Measurements from ENCODE around the gene PTPN1.

Gene PTPN1

DNA sequence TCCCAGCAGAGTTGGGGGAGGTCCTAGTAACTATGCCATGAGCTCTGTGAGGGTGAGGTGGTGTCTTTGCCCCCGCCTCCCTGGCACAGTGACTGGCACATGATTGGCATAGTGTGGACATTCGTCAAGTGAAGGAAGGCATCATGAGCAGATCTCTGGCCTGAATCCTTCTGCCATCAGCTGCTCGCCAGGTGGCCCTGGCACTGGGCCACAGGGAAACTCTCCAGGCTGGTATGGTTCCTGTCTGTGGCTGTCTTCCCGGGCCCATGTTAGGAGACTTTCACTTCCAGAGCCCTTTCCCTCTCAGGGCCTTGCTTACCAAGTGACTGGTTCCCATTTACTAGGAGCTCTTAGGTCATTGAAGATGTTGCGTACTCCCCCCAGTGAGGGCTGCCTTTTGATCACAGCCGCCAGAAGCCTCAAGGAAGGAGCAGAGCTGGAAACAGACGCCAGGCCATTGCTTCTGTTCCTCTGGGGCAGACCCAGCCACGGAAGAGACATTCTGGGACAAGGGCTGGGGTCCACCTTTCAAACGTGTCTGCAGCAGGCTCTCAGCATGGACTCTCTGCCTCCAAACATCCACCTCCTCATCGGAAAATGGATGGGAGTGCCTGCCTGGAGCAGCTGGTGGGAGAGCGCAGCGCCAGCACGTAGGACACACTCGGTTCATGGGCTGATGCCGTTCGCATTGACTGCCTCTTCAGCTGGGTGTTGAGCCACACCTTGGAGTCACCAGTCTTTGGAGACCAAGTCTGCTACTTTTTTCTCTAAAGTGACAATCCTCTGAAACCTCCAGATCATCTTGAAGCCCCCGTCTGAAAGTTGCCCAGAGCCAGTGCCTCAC, 67.2 kb downstream of the PTPN1 start:
- Histone ChIP-seq H3K9me2 (replicated peaks; ENCODE audit: low read depth, low read length) (no peaks in the 10 kb centered on the region), H3K4me3 (ENCODE audit: low read length, poor library complexity, severe bottlenecking) (no peak overlapping the region), H3K27me3 (ENCODE audit: insufficient read depth, low read length, poor library complexity, severe bottlenecking) (no peaks in the 10 kb centered on the region), H3K4me1 (ENCODE audit: insufficient read depth, low read length, poor library complexity, severe bottlenecking) (no peaks in the 10 kb centered on the region), H3K9ac (ENCODE audit: low read depth, low read length, poor library complexity, severe bottlenecking) (no peak overlapping the region), H3K79me2 (ENCODE audit: insufficient read depth, low read length) (no peaks in the 10 kb centered on the region), H3K36me3 (ENCODE audit: insufficient read depth, low read length) (peaks cover 78% of the 10 kb centered on the region; the same call in 1 of the 2 replicates), H4K20me1 (ENCODE audit: insufficient read depth, low read length, poor library complexity, severe bottlenecking) (no peaks in the 10 kb centered on the region), H3K9me3 (ENCODE audit: insufficient read depth, low read depth, low read length) (no peaks in the 10 kb centered on the region), H3F3A (ENCODE audit: low read depth) (no peaks in the 10 kb centered on the region), H2AFZ (ENCODE audit: low read length) (no peak overlapping the region), H3K4me2 (ENCODE audit: low read depth, low read length, poor library complexity, severe bottlenecking) (no peak overlapping the region)
- no peak for TF ChIP-seq EZH2phosphoT487 (IDR thresholded peaks at IDR 0.05; ENCODE audit: borderline replicate concordance)
- TF ChIP-seq, protein P1, sequence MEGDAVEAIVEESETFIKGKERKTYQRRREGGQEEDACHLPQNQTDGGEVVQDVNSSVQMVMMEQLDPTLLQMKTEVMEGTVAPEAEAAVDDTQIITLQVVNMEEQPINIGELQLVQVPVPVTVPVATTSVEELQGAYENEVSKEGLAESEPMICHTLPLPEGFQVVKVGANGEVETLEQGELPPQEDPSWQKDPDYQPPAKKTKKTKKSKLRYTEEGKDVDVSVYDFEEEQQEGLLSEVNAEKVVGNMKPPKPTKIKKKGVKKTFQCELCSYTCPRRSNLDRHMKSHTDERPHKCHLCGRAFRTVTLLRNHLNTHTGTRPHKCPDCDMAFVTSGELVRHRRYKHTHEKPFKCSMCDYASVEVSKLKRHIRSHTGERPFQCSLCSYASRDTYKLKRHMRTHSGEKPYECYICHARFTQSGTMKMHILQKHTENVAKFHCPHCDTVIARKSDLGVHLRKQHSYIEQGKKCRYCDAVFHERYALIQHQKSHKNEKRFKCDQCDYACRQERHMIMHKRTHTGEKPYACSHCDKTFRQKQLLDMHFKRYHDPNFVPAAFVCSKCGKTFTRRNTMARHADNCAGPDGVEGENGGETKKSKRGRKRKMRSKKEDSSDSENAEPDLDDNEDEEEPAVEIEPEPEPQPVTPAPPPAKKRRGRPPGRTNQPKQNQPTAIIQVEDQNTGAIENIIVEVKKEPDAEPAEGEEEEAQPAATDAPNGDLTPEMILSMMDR (conservative IDR thresholded peaks at IDR 0.05; ENCODE audit: low read length), result no peak

DNA sequence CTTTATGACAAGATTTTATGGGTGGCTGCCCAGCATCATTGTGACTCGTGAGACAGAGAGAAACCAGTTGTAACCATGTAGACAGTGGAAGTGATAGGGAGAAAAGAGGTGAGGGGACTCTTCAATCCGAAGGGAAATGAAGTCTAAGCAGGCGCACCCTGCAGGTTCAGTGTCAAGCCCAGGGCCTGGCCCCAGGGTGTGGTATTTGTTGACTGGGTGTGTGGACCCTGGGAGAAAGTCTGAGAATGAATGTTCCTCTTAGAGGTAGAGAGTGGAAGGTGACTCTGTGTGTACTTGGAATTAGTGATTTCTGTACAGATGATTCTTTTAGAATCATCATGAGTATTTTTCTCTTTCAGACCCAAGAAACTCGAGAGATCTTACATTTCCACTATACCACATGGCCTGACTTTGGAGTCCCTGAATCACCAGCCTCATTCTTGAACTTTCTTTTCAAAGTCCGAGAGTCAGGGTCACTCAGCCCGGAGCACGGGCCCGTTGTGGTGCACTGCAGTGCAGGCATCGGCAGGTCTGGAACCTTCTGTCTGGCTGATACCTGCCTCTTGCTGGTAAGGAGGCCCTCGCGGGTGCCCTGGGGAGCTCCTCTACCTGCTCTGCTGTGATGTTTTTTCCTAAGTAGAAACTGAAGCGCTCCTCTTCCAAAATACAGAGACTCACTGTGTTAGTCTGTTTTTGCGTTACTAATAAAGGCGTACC, 68.0 kb downstream of the PTPN1 start:
- no peaks in the 10 kb centered on the region for H3K27me3 ChIP-seq (ENCODE audit: insufficient read depth, low read length, poor library complexity, severe bottlenecking)
- H3K36me3 ChIP-seq (ENCODE audit: insufficient read depth, low read length), result peaks cover 86% of the 10 kb centered on the region; the same call in 1 of the 2 replicates
- H3K4me3 ChIP-seq (ENCODE audit: low read length, poor library complexity, severe bottlenecking), result no peak overlapping the region
- H3K4me1 ChIP-seq (ENCODE audit: insufficient read depth, low read length, poor library complexity, severe bottlenecking), result no peaks in the 10 kb centered on the region
- H3K79me2 ChIP-seq (ENCODE audit: insufficient read depth, low read length), result no peaks in the 10 kb centered on the region
- no peaks in the 10 kb centered on the region for H3F3A ChIP-seq (ENCODE audit: low read depth)
- H3K9me3 ChIP-seq (ENCODE audit: insufficient read depth, low read depth, low read length), result no peaks in the 10 kb centered on the region
- no peaks in the 10 kb centered on the region for H4K20me1 ChIP-seq (ENCODE audit: insufficient read depth, low read length, poor library complexity, severe bottlenecking)
- no peaks in the 10 kb centered on the region for H3K9me2 ChIP-seq (replicated peaks; ENCODE audit: low read depth, low read length)
- H3K4me2 ChIP-seq (ENCODE audit: low read depth, low read length, poor library complexity, severe bottlenecking), result no peak overlapping the region
- H2AFZ ChIP-seq (ENCODE audit: low read length), result no peak overlapping the region
- H3K9ac ChIP-seq (ENCODE audit: low read depth, low read length, poor library complexity, severe bottlenecking), result no peak overlapping the region
- TF ChIP-seq, protein P1 (conservative IDR thresholded peaks at IDR 0.05; ENCODE audit: low read length), result no peak
- TF ChIP-seq EZH2phosphoT487 (IDR thresholded peaks at IDR 0.05; ENCODE audit: borderline replicate concordance), result no peak

DNA sequence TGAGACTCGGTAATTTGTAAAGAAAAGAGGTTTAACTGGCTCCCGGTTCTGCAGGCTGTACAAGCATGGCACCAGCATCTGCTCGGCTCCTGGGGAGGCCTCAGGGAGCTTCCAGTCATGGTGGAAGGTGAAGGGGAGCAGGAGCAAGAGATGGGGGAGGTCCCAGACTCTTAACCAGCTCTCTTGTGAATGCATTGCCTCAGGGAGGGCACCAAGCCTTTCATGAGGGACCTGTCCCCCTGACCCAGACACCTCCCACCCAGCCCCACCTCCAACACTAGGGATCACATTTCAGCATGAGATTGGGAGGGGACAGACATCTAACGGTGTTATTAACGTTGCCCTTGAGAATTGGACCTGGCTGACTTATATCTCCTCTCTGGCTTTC, 68.6 kb downstream of the PTPN1 start:
- peaks cover 92% of the 10 kb centered on the region; the same call in 1 of the 2 replicates for H3K36me3 ChIP-seq (ENCODE audit: insufficient read depth, low read length)
- H3K9me3 ChIP-seq (ENCODE audit: insufficient read depth, low read depth, low read length), result no peaks in the 10 kb centered on the region
- no peaks in the 10 kb centered on the region for H3F3A ChIP-seq (ENCODE audit: low read depth)
- no peak overlapping the region for H3K9ac ChIP-seq (ENCODE audit: low read depth, low read length, poor library complexity, severe bottlenecking)
- no peaks in the 10 kb centered on the region for H3K9me2 ChIP-seq (replicated peaks; ENCODE audit: low read depth, low read length)
- TF ChIP-seq EZH2phosphoT487 (IDR thresholded peaks at IDR 0.05; ENCODE audit: borderline replicate concordance), result no peak
- TF ChIP-seq, protein P1 (conservative IDR thresholded peaks at IDR 0.05; ENCODE audit: low read length), result no peak
- H4K20me1 ChIP-seq (ENCODE audit: insufficient read depth, low read length, poor library complexity, severe bottlenecking), result no peaks in the 10 kb centered on the region
- H3K4me1 ChIP-seq (ENCODE audit: insufficient read depth, low read length, poor library complexity, severe bottlenecking), result no peaks in the 10 kb centered on the region
- no peak overlapping the region for H2AFZ ChIP-seq (ENCODE audit: low read length)
- H3K4me2 ChIP-seq (ENCODE audit: low read depth, low read length, poor library complexity, severe bottlenecking), result no peak overlapping the region
- no peak overlapping the region for H3K4me3 ChIP-seq (ENCODE audit: low read length, poor library complexity, severe bottlenecking)
- H3K27me3 ChIP-seq (ENCODE audit: insufficient read depth, low read length, poor library complexity, severe bottlenecking), result no peaks in the 10 kb centered on the region
- no peaks in the 10 kb centered on the region for H3K79me2 ChIP-seq (ENCODE audit: insufficient read depth, low read length)
